Upper lobe of left lung (tissue), 6 donors: ENCODE measurements around the gene NR3C2. TPM values are rescaled to one million over a fixed set of nuclear protein-coding genes. Genes with fewer than 3 reads are reported as not detected.

ENCODE experiments used
- ATAC-seq, 2 donors: fragments of 200-7000 bp; cut with Tn5 transposase; one replicate each; pipeline ENCODE4 v1.9.1; 2022; ENCODE audit warnings: mild to moderate bottlenecking in 2 of 2, moderate library complexity in 2 of 2; ENCODE audit not compliant: low FRiP score in 2 of 2
- DNase-seq, 2 donors: peaks; one replicate each; pipeline ENCODE4 v3.0.0-alpha.2; 2019 to 2020
- H3K27ac ChIP-seq, 4 donors: fragments of 200-600 bp; sonication (generic); one replicate each; pipeline ENCODE4 v1.5.1; 2016 to 2019
- H3K27me3 ChIP-seq, 4 donors: fragments of 200-600 bp; sonication (generic); one replicate each; pipeline ENCODE4 v1.5.1; 2017 to 2019
- H3K36me3 ChIP-seq, 4 donors: fragments of 200-600 bp; sonication (generic); one replicate each; pipeline ENCODE4 v1.5.1; 2016 to 2019
- H3K4me1 ChIP-seq, 4 donors: fragments of 200-600 bp; sonication (generic); one replicate each; pipeline ENCODE4 v1.5.1; 2018 to 2019
- H3K4me3 ChIP-seq, 4 donors: fragments of 200-600 bp; sonication (generic); one replicate each; pipeline ENCODE4 v1.5.1; 2017 to 2019; ENCODE audit warnings: mild to moderate bottlenecking in 2 of 4, moderate library complexity in 1 of 4
- H3K9me3 ChIP-seq, 4 donors: fragments of 200-600 bp; sonication (generic); one replicate each; pipeline ENCODE4 v1.5.1; 2018 to 2019
- EP300 ChIP-seq, 4 donors: sonication (generic); formaldehyde crosslinking; IDR thresholded peaks; one replicate each; pipeline ENCODE4 v1.5.1; 2017; ENCODE audit warnings: antibody characterized with exemption in 4 of 4, control low read depth in 2 of 4
- POLR2A ChIP-seq, 4 donors: fragments of 450-650 bp; IDR thresholded peaks; one replicate each; pipeline ENCODE4 v1.5.1; 2016 to 2017; ENCODE audit warnings: antibody characterized with exemption in 4 of 4, mild to moderate bottlenecking in 2 of 4
- POLR2AphosphoS5 ChIP-seq, 2 donors: sonication (generic); formaldehyde crosslinking; IDR thresholded peaks; one replicate each; pipeline ENCODE4 v1.5.1; 2017; ENCODE audit warnings: antibody characterized with exemption in 2 of 2
- WGBS, 2 donors: methylation state at CpG; one replicate each; pipeline ENCODE4 v1.1.5; 2017 to 2018; 5-methylcytosine and 5-hydroxymethylcytosine counted together
- total RNA-seq, 6 donors: library from RNA; depleted of rRNA in 4 of 6; stranded (reverse); fragments of >200 nt in 4 of 6; gene quantifications; one replicate each; pipeline versions ENCODE4 v1.1.0 to v1.2.1, GENCODE V29; 2016 to 2021
- TF ChIP-seq, protein P1 (sequence below), 6 experiments: fragments of 450-650 bp in 4 of 6; fragments of 200-600 bp in 2 of 6; sonication (generic) in 2 of 6; IDR thresholded peaks; one replicate each; pipeline ENCODE4 v1.5.1; 2016 to 2019; ENCODE audit warnings: antibody characterized with exemption in 6 of 6
- donor health status: DM: no; HTN: no; CAD: no; lungs with moderate emphysema.
- donor health status: DM: no; HTN: yes; CAD: no; lungs with severe emphysema.

The NR3C2 gene
- total RNA-seq, 6 donors from 2014 or later = 10.3 to 39.8 (median 23.7) TPM

- 97 to 98% methylated on average over 4 of the region's 4 CpGs for WGBS, 2 donors
- TF ChIP-seq POLR2AphosphoS5 (IDR thresholded peaks at IDR 0.05) (no peak), POLR2A (IDR thresholded peaks at IDR 0.05) (no peak), EP300 (IDR thresholded peaks at IDR 0.05) (no peak)
- TF ChIP-seq, protein P1, sequence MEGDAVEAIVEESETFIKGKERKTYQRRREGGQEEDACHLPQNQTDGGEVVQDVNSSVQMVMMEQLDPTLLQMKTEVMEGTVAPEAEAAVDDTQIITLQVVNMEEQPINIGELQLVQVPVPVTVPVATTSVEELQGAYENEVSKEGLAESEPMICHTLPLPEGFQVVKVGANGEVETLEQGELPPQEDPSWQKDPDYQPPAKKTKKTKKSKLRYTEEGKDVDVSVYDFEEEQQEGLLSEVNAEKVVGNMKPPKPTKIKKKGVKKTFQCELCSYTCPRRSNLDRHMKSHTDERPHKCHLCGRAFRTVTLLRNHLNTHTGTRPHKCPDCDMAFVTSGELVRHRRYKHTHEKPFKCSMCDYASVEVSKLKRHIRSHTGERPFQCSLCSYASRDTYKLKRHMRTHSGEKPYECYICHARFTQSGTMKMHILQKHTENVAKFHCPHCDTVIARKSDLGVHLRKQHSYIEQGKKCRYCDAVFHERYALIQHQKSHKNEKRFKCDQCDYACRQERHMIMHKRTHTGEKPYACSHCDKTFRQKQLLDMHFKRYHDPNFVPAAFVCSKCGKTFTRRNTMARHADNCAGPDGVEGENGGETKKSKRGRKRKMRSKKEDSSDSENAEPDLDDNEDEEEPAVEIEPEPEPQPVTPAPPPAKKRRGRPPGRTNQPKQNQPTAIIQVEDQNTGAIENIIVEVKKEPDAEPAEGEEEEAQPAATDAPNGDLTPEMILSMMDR (IDR thresholded peaks at IDR 0.05) = no peak
- H3K27me3 ChIP-seq = no peaks in the 10 kb centered on the region
- no peaks in the 10 kb centered on the region for H3K4me1 ChIP-seq
- ATAC-seq (no peak), DNase-seq (no peak)
- peaks cover 0 to 24% (median 0%) of the 10 kb centered on the region in 4 donors for H3K36me3 ChIP-seq
- H3K9me3 ChIP-seq = no peaks in the 10 kb centered on the region
- no peak overlapping the region for H3K4me3 ChIP-seq
- H3K27ac ChIP-seq = no peak overlapping the region
These were observed 289.2 kb downstream of the NR3C2 start for GRCh38 chr4:148152868-148153625.

- TF ChIP-seq EP300 (IDR thresholded peaks at IDR 0.05) (no peak), POLR2A (IDR thresholded peaks at IDR 0.05) (no peak), POLR2AphosphoS5 (IDR thresholded peaks at IDR 0.05) (no peak)
- TF ChIP-seq, protein P1 (IDR thresholded peaks at IDR 0.05) = no peak
- Histone ChIP-seq H3K4me1 (no peaks in the 10 kb centered on the region), H3K27me3 (no peaks in the 10 kb centered on the region), H3K27ac (no peak overlapping the region), H3K4me3 (no peak overlapping the region), H3K9me3 (no peaks in the 10 kb centered on the region), H3K36me3 (peaks cover 0 to 24% (median 0%) of the 10 kb centered on the region in 4 donors)
- ATAC-seq (no peak), DNase-seq (no peak)
- 86 to 91% methylated on average over 4 of the region's 4 CpGs for WGBS, 2 donors
These were observed 290.4 kb downstream of the NR3C2 start for GRCh38 chr4:148151806-148152205.

GRCh38 chr4:148145475-148145874 is 296.7 kb downstream of the NR3C2 start:
- 87 to 89% methylated on average over 6 of the region's 6 CpGs for WGBS, 2 donors
- H3K27me3 ChIP-seq = no peaks in the 10 kb centered on the region
- DNase-seq = no peak
- no peaks in the 10 kb centered on the region for H3K9me3 ChIP-seq
- H3K4me3 ChIP-seq = no peak overlapping the region
- TF ChIP-seq, protein P1 (IDR thresholded peaks at IDR 0.05) = no peak
- TF ChIP-seq POLR2A (IDR thresholded peaks at IDR 0.05) (no peak), EP300 (IDR thresholded peaks at IDR 0.05) (no peak), POLR2AphosphoS5 (IDR thresholded peaks at IDR 0.05) (no peak)
- ATAC-seq = no peak
- H3K27ac ChIP-seq = no peak overlapping the region
- H3K4me1 ChIP-seq = no peaks in the 10 kb centered on the region
- H3K36me3 ChIP-seq = peaks cover 0 to 2% (median 0%) of the 10 kb centered on the region in 4 donors

DNA sequence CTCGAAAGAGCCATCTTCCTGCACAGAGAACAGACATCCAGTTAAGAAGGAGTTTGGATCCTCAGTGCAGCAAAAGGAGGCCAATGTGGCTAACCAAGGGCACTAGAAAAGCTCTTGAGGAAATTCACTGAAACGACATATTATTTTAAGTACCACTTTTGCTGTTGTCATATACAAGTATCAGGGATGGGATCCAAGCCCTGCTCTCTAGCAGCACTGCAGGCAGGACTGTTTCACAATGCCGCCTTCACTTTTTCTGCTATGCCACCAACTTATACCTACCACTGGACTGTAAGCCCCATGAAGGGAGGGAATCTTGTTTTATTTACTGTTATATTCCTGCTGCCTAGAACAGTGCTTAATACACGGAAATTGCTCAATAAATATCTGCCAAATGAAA is 299.0 kb downstream of the NR3C2 start:
- no peak for TF ChIP-seq POLR2A (IDR thresholded peaks at IDR 0.05)
- TF ChIP-seq, protein P1 (IDR thresholded peaks at IDR 0.05) = no peak
- no peak for TF ChIP-seq EP300 (IDR thresholded peaks at IDR 0.05)
- TF ChIP-seq POLR2AphosphoS5 (IDR thresholded peaks at IDR 0.05) = no peak
- H3K27me3 ChIP-seq = no peaks in the 10 kb centered on the region
- H3K36me3 ChIP-seq = peaks cover 0 to 2% (median 0%) of the 10 kb centered on the region in 4 donors
- ATAC-seq (no peak), DNase-seq (no peak)
- no peaks in the 10 kb centered on the region for H3K4me1 ChIP-seq
- no peak overlapping the region for H3K27ac ChIP-seq
- H3K4me3 ChIP-seq = no peak overlapping the region
- no peaks in the 10 kb centered on the region for H3K9me3 ChIP-seq
- 51 to 70% methylated on average over 4 of the region's 4 CpGs for WGBS, 2 donors

DNA sequence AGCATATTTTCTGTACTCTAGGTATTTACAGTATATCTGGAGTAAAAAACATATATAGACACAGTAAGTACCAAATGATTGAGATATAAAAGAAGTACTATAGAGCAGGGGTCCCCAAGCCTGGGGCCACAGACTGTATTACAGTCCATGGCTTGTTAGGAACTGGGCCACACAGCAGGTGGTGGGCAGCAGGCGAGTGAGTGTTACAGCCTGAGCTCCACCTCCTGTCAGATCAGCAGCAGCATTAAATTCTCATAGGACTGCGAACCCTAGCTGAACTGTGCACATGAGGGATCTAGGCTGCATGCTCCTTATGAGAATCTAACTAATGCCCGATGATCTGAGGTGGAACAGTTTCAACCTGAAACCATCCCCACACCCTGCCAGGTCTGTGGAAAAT is 300.7 kb downstream of the NR3C2 start:
- H3K27me3 ChIP-seq = no peaks in the 10 kb centered on the region
- no peak for TF ChIP-seq POLR2A (IDR thresholded peaks at IDR 0.05)
- TF ChIP-seq, protein P1 (IDR thresholded peaks at IDR 0.05) = no peak
- no peak for TF ChIP-seq POLR2AphosphoS5 (IDR thresholded peaks at IDR 0.05)
- TF ChIP-seq EP300 (IDR thresholded peaks at IDR 0.05) = no peak
- H3K4me3 ChIP-seq = no peak overlapping the region
- no peak for DNase-seq
- 93 to 96% methylated on average over 3 of the region's 3 CpGs for WGBS, 2 donors
- H3K9me3 ChIP-seq = no peaks in the 10 kb centered on the region
- peaks cover 0 to 2% (median 0%) of the 10 kb centered on the region in 4 donors for H3K36me3 ChIP-seq
- H3K4me1 ChIP-seq = no peaks in the 10 kb centered on the region
- ATAC-seq = no peak
- H3K27ac ChIP-seq = no peak overlapping the region
